HG03439 (cell line): ENCODE data around the gene PITPNM1.
"Not testable (repeated sequence)": the region's sequence is repeated elsewhere in the genome, so short reads cannot be mapped to it uniquely, and the experiment has no call there.

Experiments used
- ATAC-seq: cut with Tn5 transposase; IDR thresholded peaks from one replicate; pipeline ENCODE4 v1.9.1; 2021; ENCODE audit warnings: mild to moderate bottlenecking, moderate library complexity; ENCODE audit not compliant: unreplicated experiment

PITPNM1 gene

GRCh38 chr11:67491276-67492068 is 13.7 kb downstream of the PITPNM1 start:
- no peak for ATAC-seq

- ATAC-seq = no peak
Measured at GRCh38 chr11:67490727-67491065, 14.5 kb downstream of the PITPNM1 start.

GRCh38 chr11:67489885-67490726 is 15.1 kb downstream of the PITPNM1 start:
- no peak for ATAC-seq

- no peak for ATAC-seq
Measured at GRCh38 chr11:67489203-67489884, 15.8 kb downstream of the PITPNM1 start.

GRCh38 chr11:67486481-67487195 is 18.5 kb downstream of the PITPNM1 start:
- peak; percentile 26 for ATAC-seq

GRCh38 chr11:67485873-67486361 is 19.2 kb downstream of the PITPNM1 start:
- ATAC-seq = not testable (repeated sequence)

GRCh38 chr11:67484847-67485311 is 20.3 kb downstream of the PITPNM1 start:
- no peak for ATAC-seq

GRCh38 chr11:67483831-67484665 is 21.1 kb downstream of the PITPNM1 start:
- no peak for ATAC-seq

- peak; percentile 63 for ATAC-seq
Measured at GRCh38 chr11:67482827-67483798, 22.1 kb downstream of the PITPNM1 start, which contains the start of gene AIP. Gene AIP, plus strand, starts transcription at chr11:67483026. Its CDS starts 133 bp downstream, at chr11:67483159.

GRCh38 chr11:67482275-67482826 is 22.8 kb downstream of the PITPNM1 start:
- no peak for ATAC-seq

- not testable (repeated sequence) for ATAC-seq
Measured at GRCh38 chr11:67477344-67478050, 27.7 kb downstream of the PITPNM1 start.

GRCh38 chr11:67476692-67477091 is 28.5 kb downstream of the PITPNM1 start:
- ATAC-seq = not testable (repeated sequence)

- ATAC-seq = no peak
Measured at GRCh38 chr11:67472882-67473281, 32.3 kb downstream of the PITPNM1 start.

- no peak for ATAC-seq
Measured at GRCh38 chr11:67470337-67471002, 34.7 kb downstream of the PITPNM1 start.

- no peak for ATAC-seq
Measured at GRCh38 chr11:67469508-67469811, 35.7 kb downstream of the PITPNM1 start.

- peak; percentile 60 for ATAC-seq
Measured at GRCh38 chr11:67468759-67469507, 36.2 kb downstream of the PITPNM1 start, which contains the start of gene TMEM134. Gene TMEM134, minus strand, starts transcription at chr11:67469251. Its CDS starts 59 bp downstream, at chr11:67469192.
